GM12878 (cell line): Measurements from ENCODE around the gene COL4A1. TPM values are rescaled to one million over a fixed set of nuclear protein-coding genes. Genes with fewer than 3 reads are reported as not detected.

Source experiments
- ATAC-seq: fragments of 200-7000 bp; cut with Tn5 transposase; 3 replicates; pipeline ENCODE4 v1.9.1; 2020; ENCODE audit warnings: mild to moderate bottlenecking, moderate library complexity
- BruUV-seq: library from RNA; stranded (reverse); fragments of 400-500 nt; replicated peaks from 2 replicates; lab custom pipeline; 2021; lab: Mats Ljungman, UMichigan
- CTCF ChIA-PET: fragments of 300-600 bp; sonication (Branson Sonifier 250); formaldehyde crosslinking; extraction: SDS; loops from one replicate; lab custom pipeline; 2021; ENCODE audit warnings: inconsistent platforms; lab: Yijun Ruan, JAX
- POLR2A ChIA-PET: fragments of 350-600 bp; formaldehyde crosslinking; extraction: SDS; loops from one replicate; lab custom pipeline; 2021; ENCODE audit warnings: inconsistent platforms; lab: Charles Lee
- RAD21 ChIA-PET: fragments of 300-600 bp; sonication (Branson Sonifier 250); formaldehyde crosslinking; loops from one replicate; lab custom pipeline; 2023; ENCODE audit warnings: antibody characterized with exemption; ENCODE audit not compliant: unreplicated experiment; lab: Charles Lee
- SMC1A ChIA-PET: fragments of 300-600 bp; sonication (Branson Sonifier 250); formaldehyde crosslinking; loops from one replicate; lab custom pipeline; 2023; ENCODE audit not compliant: unreplicated experiment, uncharacterized antibody; lab: Charles Lee
- DNase-seq: peaks from one replicate; pipeline ENCODE4 v3.0.0-alpha.2; 2011; ENCODE audit warnings: low read depth, low spot score
- FAIRE-seq: peaks from 3 replicates; lab custom pipeline; 2011; peaks lifted over from hg19 to GRCh38; lab: Jason Lieb, UNC
- H2AFZ ChIP-seq: 2 replicates; pipeline ENCODE4 v1.6.0; 2011; ENCODE audit warnings: low read depth, low read length, control low read depth; ENCODE audit not compliant: control insufficient read depth
- H3K27ac ChIP-seq: 2 replicates; pipeline ENCODE4 v1.5.1; 2011; ENCODE audit warnings: control low read depth; ENCODE audit not compliant: control insufficient read depth, insufficient read depth
- H3K27me3 ChIP-seq, 2 experiments: replicated peaks in 1 of 2; 2 replicates each; pipeline versions ENCODE4 v1.6.0 to v1.6.1; 2011; ENCODE audit warnings: low read length in 1 of 2; ENCODE audit not compliant: control insufficient read depth in 2 of 2, insufficient read depth in 2 of 2
- H3K36me3 ChIP-seq, 2 experiments: 2 replicates each; pipeline ENCODE4 v1.5.1; 2011; ENCODE audit warnings: low read length in 1 of 2; ENCODE audit not compliant: control insufficient read depth in 2 of 2, insufficient read depth in 2 of 2
- H3K4me1 ChIP-seq: 2 replicates; pipeline ENCODE4 v1.6.1; 2011; ENCODE audit warnings: mild to moderate bottlenecking, low read length, moderate library complexity, mixed read lengths; ENCODE audit not compliant: control insufficient read depth, insufficient read depth
- H3K4me2 ChIP-seq: 2 replicates; pipeline ENCODE4 v1.6.0; 2011; ENCODE audit warnings: control low read depth; ENCODE audit not compliant: control insufficient read depth, insufficient read depth
- H3K4me3 ChIP-seq: fragments of 200-600 bp; sonication (generic); 2 replicates; pipeline ENCODE4 v1.5.1; 2016
- H3K79me2 ChIP-seq: 2 replicates; pipeline ENCODE4 v1.6.0; 2011; ENCODE audit warnings: low read length; ENCODE audit not compliant: control insufficient read depth, insufficient read depth
- H3K9ac ChIP-seq: 2 replicates; pipeline ENCODE4 v1.8.0; 2011; ENCODE audit warnings: low read length, control low read depth, mixed read lengths; ENCODE audit not compliant: control insufficient read depth, insufficient read depth
- H3K9me3 ChIP-seq: replicated peaks from 3 replicates; pipeline ENCODE4 v1.5.1; 2011; ENCODE audit warnings: mild to moderate bottlenecking, low read length; ENCODE audit not compliant: control insufficient read depth, insufficient read depth
- H4K20me1 ChIP-seq: 2 replicates; pipeline ENCODE4 v1.6.0; 2011; ENCODE audit not compliant: control insufficient read depth, insufficient read depth
- ATF7 ChIP-seq: fragments of 450-650 bp; IDR thresholded peaks from 2 replicates; pipeline ENCODE4 v1.6.1; 2016; ENCODE audit warnings: low read depth, mild to moderate bottlenecking
- EP300 ChIP-seq, 2 experiments: fragments of 150-350 bp in 1 of 2; IDR thresholded peaks; 2 replicates each; pipeline ENCODE4 v1.6.1; 2011 to 2012; ENCODE audit warnings: low read depth in 2 of 2, low read length in 2 of 2, borderline replicate concordance in 1 of 2, improper control_type of control experiment in 1 of 2, inconsistent platforms in 1 of 2; ENCODE audit not compliant: control insufficient read depth in 1 of 2
- MEF2B ChIP-seq: fragments of 450-650 bp; IDR thresholded peaks from 2 replicates; pipeline ENCODE4 v1.6.1; 2018; ENCODE audit warnings: mild to moderate bottlenecking, moderate library complexity; ENCODE audit not compliant: partially characterized antibody, poor library complexity, severe bottlenecking
- NR2F1 ChIP-seq: fragments of 450-650 bp; conservative IDR thresholded peaks from 2 replicates; pipeline ENCODE4 v1.6.1; 2017; ENCODE audit warnings: mild to moderate bottlenecking
- RAD51 ChIP-seq: fragments of 450-650 bp; IDR thresholded peaks from 2 replicates; pipeline ENCODE4 v1.6.1; 2016; ENCODE audit warnings: moderate library complexity, mild to moderate bottlenecking, inconsistent platforms
- RFX5 ChIP-seq: IDR thresholded peaks from 2 replicates; pipeline ENCODE4 v1.6.1; 2011; ENCODE audit warnings: low read depth, low read length, improper control_type of control experiment
- RUNX3 ChIP-seq: IDR thresholded peaks from 2 replicates; pipeline ENCODE4 v1.6.1; 2012; ENCODE audit warnings: low read length, inconsistent platforms
- SIX5 ChIP-seq: IDR thresholded peaks from 2 replicates; pipeline ENCODE4 v1.6.1; 2011; ENCODE audit warnings: mild to moderate bottlenecking, low read depth, low read length, moderate library complexity; ENCODE audit not compliant: severe bottlenecking
- WGBS: methylation state at CpG from one replicate; pipeline ENCODE4 v1.1.6; 2016; ENCODE audit warnings: low lambda C conversion rate; ENCODE audit not compliant: insufficient replicate concordance, insufficient coverage; ENCODE audit errors: missing lambda C conversion rate; 5-methylcytosine and 5-hydroxymethylcytosine counted together
- in situ Hi-C: fragments of 300-500 bp; cut with MboI; formaldehyde crosslinking; loops from 9 replicates; pipeline ENCODE4 v1.14.3; 2018; ENCODE audit warnings: mixed read lengths
- intact Hi-C: fragments of 100-400 bp; cut with micrococcal nuclease; formaldehyde crosslinking; loops from one replicate; pipeline ENCODE4 v1.14.2; 2022; ENCODE audit not compliant: unreplicated experiment
- polyA plus RNA-seq, 11 experiments: library from polyadenylated mRNA; depleted of rRNA in 4 of 11; unstranded in 6 of 11; stranded (reverse) in 5 of 11; fragments of >200 nt; fragmentation: Nextera tagmentation in 4 of 11; fragmentation: Illumina TruSeq in 1 of 11; extraction: Ambion mirVana in 4 of 11; extraction: Trizol in 1 of 11; gene quantifications; 1 replicate in 1 of 11; 2 replicates in 10 of 11; pipeline versions ENCODE4 v1.2.1 to v1.2.3, GENCODE V29; 2011 to 2016; ENCODE audit warnings: inconsistent platforms in 2 of 11, missing spikeins in 2 of 11, low read depth in 1 of 11
- total RNA-seq, 4 experiments: library from RNA; depleted of rRNA in 3 of 4; stranded (reverse); fragments of >200 nt in 3 of 4; fragmentation: Illumina TruSeq in 1 of 4; extraction: Trizol in 1 of 4; gene quantifications; 2 replicates each; pipeline versions ENCODE4 v1.2.1 to v1.2.3, GENCODE V29; 2013 to 2021
- TF ChIP-seq, protein P1 (sequence below): fragments of 150-350 bp; IDR thresholded peaks from 2 replicates; pipeline ENCODE4 v1.6.1; 2016; ENCODE audit warnings: low read depth, low read length
- TF ChIP-seq, protein P2 (sequence below): IDR thresholded peaks from 2 replicates; pipeline ENCODE4 v1.6.1; 2012; ENCODE audit warnings: improper control_type of control experiment, low read depth, low read length; ENCODE audit not compliant: insufficient replicate concordance

Gene COL4A1
- total and polyA plus RNA-seq, 10 of the 15 experiments (the other 5 are each of a cell fraction or from before 2014, with no cell fraction given), result 0.07 to 0.31 (median 0.13) TPM; not detected in 6

DNA sequence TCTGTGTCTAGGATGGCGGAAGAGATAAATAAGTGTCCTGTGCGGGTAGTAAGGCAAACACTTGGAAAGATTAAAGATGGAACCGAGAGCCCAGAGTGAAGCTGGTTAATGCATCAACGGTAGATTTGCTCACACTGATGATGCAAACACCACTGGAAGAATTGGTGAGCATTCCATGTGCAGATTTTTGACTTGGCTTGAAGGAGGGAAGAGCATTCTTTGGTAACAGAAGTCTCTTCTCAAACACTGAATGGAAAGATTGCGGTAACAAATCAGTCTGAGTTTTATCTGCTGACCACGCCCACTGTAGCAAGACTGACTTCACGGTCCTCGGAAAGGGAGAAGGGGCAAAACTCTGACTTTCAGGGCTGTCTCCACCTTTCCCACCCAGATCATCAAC, 112.5 kb downstream of the COL4A1 start (continued):
- TF ChIP-seq, protein P1, sequence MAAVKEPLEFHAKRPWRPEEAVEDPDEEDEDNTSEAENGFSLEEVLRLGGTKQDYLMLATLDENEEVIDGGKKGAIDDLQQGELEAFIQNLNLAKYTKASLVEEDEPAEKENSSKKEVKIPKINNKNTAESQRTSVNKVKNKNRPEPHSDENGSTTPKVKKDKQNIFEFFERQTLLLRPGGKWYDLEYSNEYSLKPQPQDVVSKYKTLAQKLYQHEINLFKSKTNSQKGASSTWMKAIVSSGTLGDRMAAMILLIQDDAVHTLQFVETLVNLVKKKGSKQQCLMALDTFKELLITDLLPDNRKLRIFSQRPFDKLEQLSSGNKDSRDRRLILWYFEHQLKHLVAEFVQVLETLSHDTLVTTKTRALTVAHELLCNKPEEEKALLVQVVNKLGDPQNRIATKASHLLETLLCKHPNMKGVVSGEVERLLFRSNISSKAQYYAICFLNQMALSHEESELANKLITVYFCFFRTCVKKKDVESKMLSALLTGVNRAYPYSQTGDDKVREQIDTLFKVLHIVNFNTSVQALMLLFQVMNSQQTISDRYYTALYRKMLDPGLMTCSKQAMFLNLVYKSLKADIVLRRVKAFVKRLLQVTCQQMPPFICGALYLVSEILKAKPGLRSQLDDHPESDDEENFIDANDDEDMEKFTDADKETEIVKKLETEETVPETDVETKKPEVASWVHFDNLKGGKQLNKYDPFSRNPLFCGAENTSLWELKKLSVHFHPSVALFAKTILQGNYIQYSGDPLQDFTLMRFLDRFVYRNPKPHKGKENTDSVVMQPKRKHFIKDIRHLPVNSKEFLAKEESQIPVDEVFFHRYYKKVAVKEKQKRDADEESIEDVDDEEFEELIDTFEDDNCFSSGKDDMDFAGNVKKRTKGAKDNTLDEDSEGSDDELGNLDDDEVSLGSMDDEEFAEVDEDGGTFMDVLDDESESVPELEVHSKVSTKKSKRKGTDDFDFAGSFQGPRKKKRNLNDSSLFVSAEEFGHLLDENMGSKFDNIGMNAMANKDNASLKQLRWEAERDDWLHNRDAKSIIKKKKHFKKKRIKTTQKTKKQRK, result no peak
- TF ChIP-seq NR2F1, result no peak
- no peak for TF ChIP-seq RUNX3

DNA sequence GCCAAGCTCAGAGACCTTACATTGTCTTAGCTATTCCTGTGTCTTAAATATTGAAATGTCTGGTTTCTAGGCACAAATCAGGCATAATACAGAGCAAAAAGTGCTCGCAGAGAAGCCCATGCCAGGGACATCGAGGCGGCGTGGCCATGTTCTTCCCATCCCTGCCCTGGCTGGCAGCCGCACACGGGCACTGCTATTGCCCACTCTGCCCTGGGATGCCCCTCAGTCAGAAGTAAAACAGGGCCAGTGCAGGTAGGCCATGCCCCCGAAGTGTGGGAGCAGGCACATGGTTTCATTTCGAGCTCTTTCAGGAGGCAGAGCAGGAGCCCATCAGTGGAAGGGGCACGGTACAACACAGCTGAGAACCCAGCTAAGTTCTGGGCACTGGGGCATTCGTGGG, 113.5 kb downstream of the COL4A1 start:
- WGBS, result 22% methylated on average over 10 of the region's 10 CpGs
- ChIA-PET POLR2A (no interaction called here), SMC1A (no interaction called here), RAD21 (no interaction called here), CTCF (no interaction called here)
- Histone ChIP-seq H3K4me1 (no peaks in the 10 kb centered on the region), H3K27ac (no peak overlapping the region), H3K9me3 (no peaks in the 10 kb centered on the region), H3K27me3 (peaks cover 2 to 7% of the 10 kb centered on the region in 2 experiments; a peak in 2 of 4 replicates), H3K4me3 (no peak overlapping the region), H3K9ac (no peak overlapping the region), H3K36me3 (no peaks in the 10 kb centered on the region), H3K4me2 (no peak overlapping the region), H3K79me2 (no peaks in the 10 kb centered on the region), H2AFZ (no peak overlapping the region), H4K20me1 (no peaks in the 10 kb centered on the region)
- ATAC-seq (no peak), DNase-seq (no peak), FAIRE-seq (no peak)
- intact Hi-C loops (no loop called here), in situ Hi-C loops (no loop called here)
- BruUV-seq, result no TSS peak
- TF ChIP-seq MEF2B, result no peak
- TF ChIP-seq, protein P2, sequence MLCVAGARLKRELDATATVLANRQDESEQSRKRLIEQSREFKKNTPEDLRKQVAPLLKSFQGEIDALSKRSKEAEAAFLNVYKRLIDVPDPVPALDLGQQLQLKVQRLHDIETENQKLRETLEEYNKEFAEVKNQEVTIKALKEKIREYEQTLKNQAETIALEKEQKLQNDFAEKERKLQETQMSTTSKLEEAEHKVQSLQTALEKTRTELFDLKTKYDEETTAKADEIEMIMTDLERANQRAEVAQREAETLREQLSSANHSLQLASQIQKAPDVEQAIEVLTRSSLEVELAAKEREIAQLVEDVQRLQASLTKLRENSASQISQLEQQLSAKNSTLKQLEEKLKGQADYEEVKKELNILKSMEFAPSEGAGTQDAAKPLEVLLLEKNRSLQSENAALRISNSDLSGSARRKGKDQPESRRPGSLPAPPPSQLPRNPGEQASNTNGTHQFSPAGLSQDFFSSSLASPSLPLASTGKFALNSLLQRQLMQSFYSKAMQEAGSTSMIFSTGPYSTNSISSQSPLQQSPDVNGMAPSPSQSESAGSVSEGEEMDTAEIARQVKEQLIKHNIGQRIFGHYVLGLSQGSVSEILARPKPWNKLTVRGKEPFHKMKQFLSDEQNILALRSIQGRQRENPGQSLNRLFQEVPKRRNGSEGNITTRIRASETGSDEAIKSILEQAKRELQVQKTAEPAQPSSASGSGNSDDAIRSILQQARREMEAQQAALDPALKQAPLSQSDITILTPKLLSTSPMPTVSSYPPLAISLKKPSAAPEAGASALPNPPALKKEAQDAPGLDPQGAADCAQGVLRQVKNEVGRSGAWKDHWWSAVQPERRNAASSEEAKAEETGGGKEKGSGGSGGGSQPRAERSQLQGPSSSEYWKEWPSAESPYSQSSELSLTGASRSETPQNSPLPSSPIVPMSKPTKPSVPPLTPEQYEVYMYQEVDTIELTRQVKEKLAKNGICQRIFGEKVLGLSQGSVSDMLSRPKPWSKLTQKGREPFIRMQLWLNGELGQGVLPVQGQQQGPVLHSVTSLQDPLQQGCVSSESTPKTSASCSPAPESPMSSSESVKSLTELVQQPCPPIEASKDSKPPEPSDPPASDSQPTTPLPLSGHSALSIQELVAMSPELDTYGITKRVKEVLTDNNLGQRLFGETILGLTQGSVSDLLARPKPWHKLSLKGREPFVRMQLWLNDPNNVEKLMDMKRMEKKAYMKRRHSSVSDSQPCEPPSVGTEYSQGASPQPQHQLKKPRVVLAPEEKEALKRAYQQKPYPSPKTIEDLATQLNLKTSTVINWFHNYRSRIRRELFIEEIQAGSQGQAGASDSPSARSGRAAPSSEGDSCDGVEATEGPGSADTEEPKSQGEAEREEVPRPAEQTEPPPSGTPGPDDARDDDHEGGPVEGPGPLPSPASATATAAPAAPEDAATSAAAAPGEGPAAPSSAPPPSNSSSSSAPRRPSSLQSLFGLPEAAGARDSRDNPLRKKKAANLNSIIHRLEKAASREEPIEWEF, result no peak
- no peak for TF ChIP-seq RAD51
- no peak for TF ChIP-seq EP300 (IDR thresholded peaks at IDR 0.05; ENCODE audit: borderline replicate concordance in 1 of 2, control insufficient read depth in 1 of 2, low read depth in 2 of 2, low read length in 2 of 2)
- TF ChIP-seq ATF7, result no peak
- no peak for TF ChIP-seq SIX5
- TF ChIP-seq RFX5, result no peak
